ENCODE measurements around the gene DZIP1L. TPM values are rescaled to one million over a fixed set of nuclear protein-coding genes. Genes with fewer than 3 reads are reported as not detected.

Gene DZIP1L
- total RNA-seq, 2 donors from 2014 or later, result 32.0 to 32.5 TPM

DNA sequence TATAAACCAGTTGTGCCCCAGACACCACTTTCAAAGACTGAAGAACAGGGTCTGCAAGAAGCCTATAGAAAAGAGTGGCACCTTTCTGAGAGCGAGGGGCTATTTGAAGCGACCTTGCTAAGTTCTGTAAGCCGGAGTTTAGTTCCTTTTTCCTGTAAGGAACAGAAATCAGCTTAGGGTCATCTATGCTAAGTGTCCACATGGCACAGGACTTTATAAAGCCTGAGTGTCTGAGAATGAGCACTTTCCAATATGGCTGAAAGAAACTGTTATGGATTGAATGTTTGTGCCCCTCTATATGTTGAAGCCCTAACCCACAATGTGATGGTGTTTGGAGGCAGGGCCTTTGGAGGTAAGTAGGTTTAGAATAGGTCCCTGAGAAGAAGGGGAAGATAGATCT, 20.8 kb upstream of the DZIP1L start:
- DNase-seq, result no peak
- H3K9ac ChIP-seq (ENCODE audit: extremely low read depth, low read length, poor library complexity, severe bottlenecking), result no peak overlapping the region
- Mint-ChIP-seq H3K27ac (no peak overlapping the region), H3K9me3 (no peaks in the 10 kb centered on the region), H3K4me1 (peaks cover 37% of the 10 kb centered on the region), H3K36me3 (ENCODE audit: low read depth) (no peaks in the 10 kb centered on the region), H3K4me3 (peak overlapping the region; percentile 12), H3K27me3 (ENCODE audit: insufficient read depth) (peaks cover 2% of the 10 kb centered on the region)
- no peaks in the 10 kb centered on the region for H3K27me3 ChIP-seq (ENCODE audit: control insufficient read depth, insufficient read depth, low read length, poor library complexity, severe bottlenecking)
- TF ChIP-seq CTCF (conservative IDR thresholded peaks at IDR 0.05), result no peak
- H3K4me1 ChIP-seq (ENCODE audit: control insufficient read depth, insufficient read depth, low read length), result peaks cover 5% of the 10 kb centered on the region
- no peaks in the 10 kb centered on the region for H3K36me3 ChIP-seq (ENCODE audit: control insufficient read depth, insufficient read depth, low read length)
- 92 to 100% methylated on average over 3 of the region's 3 CpGs for WGBS, 2 experiments (ENCODE audit: insufficient coverage in 1 of 2, insufficient read length in 1 of 2)
- H3K9me3 ChIP-seq (ENCODE audit: control insufficient read depth, low read length), result no peaks in the 10 kb centered on the region
- H3K27ac ChIP-seq (ENCODE audit: low read depth, low read length), result no peak overlapping the region
- H3K4me3 ChIP-seq (ENCODE audit: low read length), result peak overlapping the region; percentile 21

- Histone ChIP-seq H3K4me3 (ENCODE audit: low read length) (peak overlapping the region; percentile 21), H3K9me3 (ENCODE audit: control insufficient read depth, low read length) (no peaks in the 10 kb centered on the region), H3K27ac (ENCODE audit: low read depth, low read length) (no peak overlapping the region), H3K36me3 (ENCODE audit: control insufficient read depth, insufficient read depth, low read length) (no peaks in the 10 kb centered on the region), H3K27me3 (ENCODE audit: control insufficient read depth, insufficient read depth, low read length, poor library complexity, severe bottlenecking) (no peaks in the 10 kb centered on the region), H3K9ac (ENCODE audit: extremely low read depth, low read length, poor library complexity, severe bottlenecking) (no peak overlapping the region), H3K4me1 (ENCODE audit: control insufficient read depth, insufficient read depth, low read length) (peaks cover 5% of the 10 kb centered on the region)
- H3K36me3 Mint-ChIP-seq (ENCODE audit: low read depth), result no peaks in the 10 kb centered on the region
- H3K4me1 Mint-ChIP-seq, result peaks cover 37% of the 10 kb centered on the region
- H3K27ac Mint-ChIP-seq, result peak overlapping the region; percentile 3
- no peaks in the 10 kb centered on the region for H3K9me3 Mint-ChIP-seq
- TF ChIP-seq CTCF (conservative IDR thresholded peaks at IDR 0.05), result no peak
- H3K4me3 Mint-ChIP-seq, result peak overlapping the region; percentile 12
- DNase-seq, result no peak
- 78 to 83% methylated on average over 1 to 2 of the region's 2 CpGs for WGBS, 2 experiments (ENCODE audit: insufficient coverage in 1 of 2, insufficient read length in 1 of 2)
- peaks cover 2% of the 10 kb centered on the region for H3K27me3 Mint-ChIP-seq (ENCODE audit: insufficient read depth)
Measured at GRCh38 chr3:138135833-138136194, 20.4 kb upstream of the DZIP1L start.

- H3K27me3 ChIP-seq (ENCODE audit: control insufficient read depth, insufficient read depth, low read length, poor library complexity, severe bottlenecking), result no peaks in the 10 kb centered on the region
- H3K9me3 ChIP-seq (ENCODE audit: control insufficient read depth, low read length), result no peaks in the 10 kb centered on the region
- H3K27ac ChIP-seq (ENCODE audit: low read depth, low read length), result no peak overlapping the region
- Mint-ChIP-seq H3K36me3 (ENCODE audit: low read depth) (no peaks in the 10 kb centered on the region), H3K9me3 (no peaks in the 10 kb centered on the region), H3K4me3 (peak overlapping the region; percentile 12), H3K27ac (peak overlapping the region; percentile 3), H3K4me1 (peaks cover 37% of the 10 kb centered on the region), H3K27me3 (ENCODE audit: insufficient read depth) (peaks cover 2% of the 10 kb centered on the region)
- peak overlapping the region; percentile 21 for H3K4me3 ChIP-seq (ENCODE audit: low read length)
- DNase-seq, result no peak
- no peak for TF ChIP-seq CTCF (conservative IDR thresholded peaks at IDR 0.05)
- no peak overlapping the region for H3K9ac ChIP-seq (ENCODE audit: extremely low read depth, low read length, poor library complexity, severe bottlenecking)
- H3K36me3 ChIP-seq (ENCODE audit: control insufficient read depth, insufficient read depth, low read length), result no peaks in the 10 kb centered on the region
- H3K4me1 ChIP-seq (ENCODE audit: control insufficient read depth, insufficient read depth, low read length), result peaks cover 5% of the 10 kb centered on the region
- 93% methylated on average over 3 of the region's 3 CpGs; no CpG with 5 or more reads in 1 of the 2 experiments for WGBS, 2 experiments (ENCODE audit: insufficient coverage in 1 of 2, insufficient read length in 1 of 2)
Measured at GRCh38 chr3:138135146-138135832, 19.9 kb upstream of the DZIP1L start.
